Astrocyte of the cerebellum (primary cell): ENCODE measurements around the gene OR8K3.

Experiments
- DNase-seq: peaks from one replicate; pipeline ENCODE4 v3.0.0-alpha.2; 2011; ENCODE audit warnings: low read depth
- H3K4me3 ChIP-seq: 2 replicates; pipeline ENCODE4 v1.5.1; 2011; ENCODE audit warnings: mild to moderate bottlenecking, low read depth, low read length, moderate library complexity
- in situ Hi-C: cut with HindIII; loops from 2 replicates; pipeline ENCODE4 v1.10.0; 2017; ENCODE audit warnings: low sequenced_read_pairs
- TF ChIP-seq, protein P1 (sequence below): IDR thresholded peaks from 2 replicates; pipeline ENCODE4 v1.5.1; 2012; ENCODE audit warnings: low read length, low read depth, moderate library complexity, mild to moderate bottlenecking; ENCODE audit errors: missing control alignments

The OR8K3 gene

GRCh38 chr11:56331861-56332491 lies 17.0 kb downstream of the OR8K3 start:
- in situ Hi-C loops = no loop called here
- DNase-seq = no peak
- no peak overlapping the region for H3K4me3 ChIP-seq
- TF ChIP-seq, protein P1, sequence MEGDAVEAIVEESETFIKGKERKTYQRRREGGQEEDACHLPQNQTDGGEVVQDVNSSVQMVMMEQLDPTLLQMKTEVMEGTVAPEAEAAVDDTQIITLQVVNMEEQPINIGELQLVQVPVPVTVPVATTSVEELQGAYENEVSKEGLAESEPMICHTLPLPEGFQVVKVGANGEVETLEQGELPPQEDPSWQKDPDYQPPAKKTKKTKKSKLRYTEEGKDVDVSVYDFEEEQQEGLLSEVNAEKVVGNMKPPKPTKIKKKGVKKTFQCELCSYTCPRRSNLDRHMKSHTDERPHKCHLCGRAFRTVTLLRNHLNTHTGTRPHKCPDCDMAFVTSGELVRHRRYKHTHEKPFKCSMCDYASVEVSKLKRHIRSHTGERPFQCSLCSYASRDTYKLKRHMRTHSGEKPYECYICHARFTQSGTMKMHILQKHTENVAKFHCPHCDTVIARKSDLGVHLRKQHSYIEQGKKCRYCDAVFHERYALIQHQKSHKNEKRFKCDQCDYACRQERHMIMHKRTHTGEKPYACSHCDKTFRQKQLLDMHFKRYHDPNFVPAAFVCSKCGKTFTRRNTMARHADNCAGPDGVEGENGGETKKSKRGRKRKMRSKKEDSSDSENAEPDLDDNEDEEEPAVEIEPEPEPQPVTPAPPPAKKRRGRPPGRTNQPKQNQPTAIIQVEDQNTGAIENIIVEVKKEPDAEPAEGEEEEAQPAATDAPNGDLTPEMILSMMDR = no peak

DNA sequence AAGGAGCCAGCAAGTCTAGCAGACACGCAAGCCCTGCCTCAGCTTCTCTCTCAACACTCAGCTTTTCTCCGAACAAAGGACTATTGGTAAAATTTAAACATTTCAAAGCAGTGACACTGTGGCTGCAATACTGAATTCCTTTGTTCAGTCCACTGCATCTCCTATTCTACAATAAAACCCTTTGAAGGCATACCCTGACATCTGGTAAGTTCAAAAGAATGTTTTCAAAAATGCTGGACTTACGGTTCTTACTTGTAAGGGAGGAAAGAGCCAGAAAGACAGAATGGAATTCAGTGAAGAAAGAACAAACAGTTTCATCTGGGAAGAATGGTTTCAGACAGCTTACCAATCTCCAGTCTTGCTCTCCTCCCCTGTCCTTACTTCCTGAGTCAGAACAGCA lies 18.2 kb downstream of the OR8K3 start:
- in situ Hi-C loops = no loop called here
- H3K4me3 ChIP-seq = no peak overlapping the region
- no peak for DNase-seq
- TF ChIP-seq, protein P1 = no peak

DNA sequence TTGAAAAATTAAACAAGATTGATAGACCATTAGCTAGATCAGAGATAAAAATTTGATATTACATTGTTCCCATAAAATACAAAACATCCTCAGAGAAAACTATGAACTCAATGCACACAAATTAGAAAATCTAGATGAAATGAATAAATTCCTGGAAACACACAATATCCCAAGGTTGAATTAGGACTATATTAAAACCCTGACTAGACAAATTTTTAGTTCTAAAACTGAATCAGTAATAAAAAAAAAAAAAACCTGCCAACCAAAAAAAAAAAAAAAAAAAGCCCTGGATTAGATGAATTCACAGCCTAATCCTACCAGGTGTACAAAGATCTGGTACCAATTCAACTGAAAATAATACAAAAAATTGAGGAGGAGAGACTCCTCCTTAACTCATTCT lies 25.3 kb downstream of the OR8K3 start:
- no peak for DNase-seq
- in situ Hi-C loops = no loop called here
- H3K4me3 ChIP-seq = no peak overlapping the region
- TF ChIP-seq, protein P1 = no peak

GRCh38 chr11:56345739-56346138 lies 30.8 kb downstream of the OR8K3 start, which contains the start of gene OR8K1:
OR8K1 (plus strand) TSS chr11:56346039; CDS start chr11:56346039, 0 bp downstream.
- TF ChIP-seq, protein P1 = no peak
- in situ Hi-C loops = no loop called here
- no peak for DNase-seq
- H3K4me3 ChIP-seq = no peak within 1 kb of the TSS

GRCh38 chr11:56353991-56354390 lies 39.0 kb downstream of the OR8K3 start, which contains the start of gene OR8J1:
OR8J1 (plus strand) TSS chr11:56354291; CDS start chr11:56360247, 5,956 bp downstream.
- in situ Hi-C loops = no loop called here
- TF ChIP-seq, protein P1 = no peak

More at GRCh38 chr11:56353991-56354390, 39.0 kb downstream of the OR8K3 start, which contains the start of gene OR8J1:
- no peak for DNase-seq
- H3K4me3 ChIP-seq = no peak within 1 kb of the TSS
